GM21423 (cell line): ENCODE data around the gene KCNIP1.

Experiments used
- ATAC-seq: cut with Tn5 transposase; IDR thresholded peaks from one replicate; pipeline ENCODE4 v1.9.1; 2021; ENCODE audit warnings: mild to moderate bottlenecking, moderate library complexity; ENCODE audit not compliant: unreplicated experiment

The KCNIP1 gene

GRCh38 chr5:170590566-170590965 is 86.7 kb downstream of the KCNIP1 start:
- ATAC-seq, result no peak

GRCh38 chr5:170591054-170591453 is 87.2 kb downstream of the KCNIP1 start:
- no peak for ATAC-seq

- no peak for ATAC-seq
Measured at GRCh38 chr5:170596482-170597044, 92.7 kb downstream of the KCNIP1 start.

- ATAC-seq, result no peak
Measured at GRCh38 chr5:170597109-170597751, 93.4 kb downstream of the KCNIP1 start.

- ATAC-seq, result no peak
Measured at GRCh38 chr5:170597872-170598271, 94.1 kb downstream of the KCNIP1 start.

GRCh38 chr5:170599756-170600155 is 95.9 kb downstream of the KCNIP1 start:
- ATAC-seq, result no peak

- ATAC-seq, result no peak
Measured at GRCh38 chr5:170601619-170602018, 97.8 kb downstream of the KCNIP1 start.

- ATAC-seq, result no peak
Measured at GRCh38 chr5:170603109-170603508, 99.3 kb downstream of the KCNIP1 start.

GRCh38 chr5:170603578-170604565 is 100.1 kb downstream of the KCNIP1 start:
- peak; percentile 58 for ATAC-seq

GRCh38 chr5:170606941-170607340 is 103.1 kb downstream of the KCNIP1 start:
- ATAC-seq, result no peak

- ATAC-seq, result no peak
Measured at GRCh38 chr5:170611449-170612090, 107.8 kb downstream of the KCNIP1 start.

GRCh38 chr5:170612256-170612678 is 108.4 kb downstream of the KCNIP1 start:
- ATAC-seq, result no peak

GRCh38 chr5:170614065-170614490 is 110.3 kb downstream of the KCNIP1 start:
- no peak for ATAC-seq

GRCh38 chr5:170614720-170615119 is 110.9 kb downstream of the KCNIP1 start:
- ATAC-seq, result no peak

- ATAC-seq, result no peak
Measured at GRCh38 chr5:170617533-170618490, 114.0 kb downstream of the KCNIP1 start.

GRCh38 chr5:170619869-170620268 is 116.0 kb downstream of the KCNIP1 start:
- peak; percentile 43 for ATAC-seq

GRCh38 chr5:170622933-170623332 is 119.1 kb downstream of the KCNIP1 start:
- no peak for ATAC-seq

- no peak for ATAC-seq
Measured at GRCh38 chr5:170623576-170624181, 119.9 kb downstream of the KCNIP1 start.
